HG02623 (cell line): ENCODE measurements around the gene SHISAL1.

Experiments
- ATAC-seq: cut with Tn5 transposase; IDR thresholded peaks from one replicate; pipeline ENCODE4 v1.9.1; 2021; ENCODE audit warnings: moderate library complexity; ENCODE audit not compliant: unreplicated experiment

SHISAL1 gene

DNA sequence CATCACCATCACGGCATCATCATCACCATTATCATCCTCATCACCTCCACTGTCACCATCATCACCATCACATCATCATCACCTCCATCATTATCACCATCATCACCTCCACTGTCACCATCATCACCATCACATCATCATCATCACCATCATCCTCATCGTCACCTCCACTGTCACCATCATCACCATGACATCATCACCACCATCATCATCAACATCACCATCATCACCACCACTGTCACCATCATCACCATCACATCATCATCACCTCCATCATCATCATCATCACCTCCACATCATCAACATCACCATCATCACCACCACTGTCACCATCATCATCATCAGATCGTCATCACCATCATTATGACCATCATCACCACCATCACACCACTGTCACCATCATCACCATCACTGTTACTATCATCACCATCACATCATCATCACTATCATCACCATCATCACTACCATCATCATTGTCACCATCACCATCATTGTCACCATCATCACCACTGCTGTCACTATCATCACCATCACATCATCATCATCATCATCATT, 99.2 kb downstream of the SHISAL1 start:
- ATAC-seq, result no peak

DNA sequence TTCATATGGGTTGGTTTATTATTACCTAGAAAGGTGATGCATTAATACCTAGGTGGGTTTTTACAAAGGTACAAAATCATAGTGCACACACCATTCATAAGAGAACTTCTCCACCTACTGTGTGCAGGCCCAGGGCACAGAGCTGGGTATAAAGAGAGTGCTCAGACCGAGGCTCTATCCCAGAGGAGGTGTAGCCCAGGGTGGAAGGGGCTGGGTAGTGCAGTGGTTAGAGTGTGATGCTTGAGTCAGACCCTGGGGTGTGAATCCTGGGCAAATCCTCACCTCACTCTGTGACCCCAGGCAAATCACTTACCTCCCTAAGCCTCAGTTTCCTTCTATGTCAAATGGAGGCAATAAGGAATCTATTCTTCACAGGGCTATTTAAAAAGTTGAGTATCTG, 99.8 kb downstream of the SHISAL1 start:
- no peak for ATAC-seq

DNA sequence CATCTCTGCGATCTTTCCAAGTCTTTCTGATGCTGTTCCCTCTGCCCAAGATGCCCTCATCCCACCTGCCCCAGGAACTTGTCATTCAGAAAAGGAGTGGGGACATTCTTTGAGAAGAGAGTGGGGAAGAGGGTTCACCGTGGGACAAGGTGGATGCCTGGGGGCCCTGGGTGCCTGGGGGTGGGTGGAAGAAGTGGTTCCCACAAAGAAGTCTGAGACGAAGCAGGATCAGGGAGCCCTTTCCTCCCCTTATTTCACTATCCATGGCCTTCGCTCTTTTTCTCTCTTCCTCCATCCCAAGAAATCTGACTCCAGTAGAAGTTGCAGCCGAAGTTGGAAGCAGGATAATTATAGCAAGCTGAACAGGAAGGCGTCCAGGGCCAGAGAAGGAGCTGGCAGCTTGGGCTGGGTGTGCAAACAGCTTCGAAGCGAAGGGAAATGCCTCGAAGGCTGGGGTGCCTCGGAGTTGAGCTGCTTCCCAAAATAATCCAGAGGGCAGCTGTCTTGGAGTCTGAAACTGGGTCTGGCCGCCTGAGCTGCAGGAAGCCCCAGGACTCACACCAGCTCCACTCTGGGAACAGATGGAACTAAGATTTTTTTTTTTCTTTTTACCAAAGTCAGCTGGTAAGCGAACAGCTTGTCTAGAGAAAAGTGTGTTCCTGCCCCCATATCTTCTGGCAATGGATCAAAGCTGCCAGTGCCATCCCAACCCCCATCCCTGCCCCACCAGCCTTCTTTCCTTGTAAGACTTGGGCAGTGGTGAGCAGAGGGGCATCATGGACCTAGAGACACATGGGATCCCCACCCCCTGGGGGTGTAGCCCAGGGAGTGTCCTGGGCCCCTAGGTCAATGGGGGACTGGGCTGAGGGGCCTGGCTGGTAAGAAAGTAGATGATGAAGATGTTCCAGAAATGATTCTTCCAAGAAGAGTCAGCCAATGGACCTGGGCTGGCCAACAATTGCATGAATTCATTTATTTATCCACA, 100.5 kb downstream of the SHISAL1 start:
- ATAC-seq, result no peak

DNA sequence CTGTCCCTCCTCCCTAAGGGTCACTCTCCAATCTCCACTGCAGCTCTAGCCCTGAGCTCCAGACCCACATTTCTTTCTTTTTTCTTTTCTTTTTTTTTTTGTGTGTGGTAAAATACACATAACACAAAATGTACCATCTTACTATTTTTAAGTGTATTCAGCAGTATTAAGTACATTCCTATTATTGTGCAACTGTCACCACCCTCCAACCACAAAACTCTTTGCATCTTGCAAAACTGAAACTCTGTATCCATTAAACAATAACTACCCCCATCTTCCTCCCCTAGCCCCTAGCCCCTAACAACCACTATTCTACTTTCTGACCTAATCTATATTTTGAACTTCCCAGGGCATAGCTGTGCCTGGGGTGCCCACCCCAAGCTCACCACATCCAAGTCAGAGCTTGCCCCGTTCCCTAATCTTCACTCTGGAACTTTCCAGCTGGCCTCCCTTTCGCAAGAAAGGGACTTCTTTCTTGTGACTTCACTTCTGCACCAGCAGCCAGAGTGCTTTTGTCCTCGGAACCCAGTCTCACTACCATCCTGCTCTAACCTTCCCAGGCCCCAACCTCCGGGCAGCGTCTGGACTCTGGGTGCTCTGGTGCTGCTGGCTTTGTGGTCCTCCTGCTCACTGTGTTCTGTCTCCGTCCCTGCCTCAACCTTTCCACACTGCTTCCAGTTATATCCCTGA, 101.3 kb downstream of the SHISAL1 start:
- ATAC-seq, result no peak

DNA sequence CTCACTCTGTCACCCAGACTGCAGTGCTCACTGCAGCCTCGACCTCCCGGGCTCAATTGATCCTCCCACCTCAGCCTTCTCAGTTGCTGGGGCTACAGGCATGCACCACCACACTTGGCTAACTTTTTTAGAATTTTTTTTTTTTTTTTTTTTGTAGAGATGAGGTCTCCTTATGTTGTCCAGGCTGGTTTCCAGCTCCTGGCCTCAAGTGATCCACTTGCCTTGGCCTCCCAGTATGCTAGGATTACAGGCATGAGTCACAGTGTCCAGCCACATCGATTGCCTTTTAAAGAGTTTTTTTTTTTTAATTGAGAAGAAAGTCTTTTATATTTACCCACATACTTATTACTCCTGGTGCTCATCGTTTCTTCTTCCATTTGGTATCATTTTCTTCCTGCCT, 102.0 kb downstream of the SHISAL1 start:
- no peak for ATAC-seq

DNA sequence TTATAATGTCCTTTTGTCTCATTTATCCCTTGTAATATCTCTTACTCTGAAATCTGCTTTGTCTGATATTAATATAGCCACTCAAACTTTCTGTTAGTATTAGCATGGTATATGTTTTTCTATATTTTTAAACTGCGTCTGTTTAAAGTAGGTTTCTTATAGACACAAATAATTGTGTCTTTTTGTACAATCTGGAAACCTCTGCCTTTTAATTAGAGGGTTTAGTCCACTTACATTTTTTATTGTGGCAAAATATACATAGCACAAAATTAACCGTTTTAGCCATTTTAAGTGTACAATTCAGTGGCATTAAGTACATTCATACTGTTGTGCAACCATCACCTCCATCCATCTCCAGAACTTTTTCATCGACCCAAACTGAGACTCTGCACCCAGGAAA, 103.4 kb downstream of the SHISAL1 start:
- ATAC-seq, result no peak

DNA sequence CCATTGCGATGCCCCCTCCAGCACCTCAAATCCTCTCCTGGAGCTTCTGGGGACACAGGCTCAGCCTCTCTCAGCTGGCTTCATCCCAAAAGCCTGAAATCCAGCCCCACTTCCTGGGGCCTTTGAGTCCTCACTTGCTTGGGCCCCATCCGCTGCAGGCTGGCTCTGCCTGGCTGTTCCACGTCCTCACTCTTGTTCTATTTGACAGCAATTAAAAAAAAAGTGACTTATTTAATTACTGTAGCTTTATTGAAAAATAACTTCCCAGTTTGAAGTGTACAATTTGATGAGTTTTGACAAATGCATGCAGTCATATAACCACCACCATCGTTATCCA, 104.8 kb downstream of the SHISAL1 start:
- ATAC-seq, result no peak

DNA sequence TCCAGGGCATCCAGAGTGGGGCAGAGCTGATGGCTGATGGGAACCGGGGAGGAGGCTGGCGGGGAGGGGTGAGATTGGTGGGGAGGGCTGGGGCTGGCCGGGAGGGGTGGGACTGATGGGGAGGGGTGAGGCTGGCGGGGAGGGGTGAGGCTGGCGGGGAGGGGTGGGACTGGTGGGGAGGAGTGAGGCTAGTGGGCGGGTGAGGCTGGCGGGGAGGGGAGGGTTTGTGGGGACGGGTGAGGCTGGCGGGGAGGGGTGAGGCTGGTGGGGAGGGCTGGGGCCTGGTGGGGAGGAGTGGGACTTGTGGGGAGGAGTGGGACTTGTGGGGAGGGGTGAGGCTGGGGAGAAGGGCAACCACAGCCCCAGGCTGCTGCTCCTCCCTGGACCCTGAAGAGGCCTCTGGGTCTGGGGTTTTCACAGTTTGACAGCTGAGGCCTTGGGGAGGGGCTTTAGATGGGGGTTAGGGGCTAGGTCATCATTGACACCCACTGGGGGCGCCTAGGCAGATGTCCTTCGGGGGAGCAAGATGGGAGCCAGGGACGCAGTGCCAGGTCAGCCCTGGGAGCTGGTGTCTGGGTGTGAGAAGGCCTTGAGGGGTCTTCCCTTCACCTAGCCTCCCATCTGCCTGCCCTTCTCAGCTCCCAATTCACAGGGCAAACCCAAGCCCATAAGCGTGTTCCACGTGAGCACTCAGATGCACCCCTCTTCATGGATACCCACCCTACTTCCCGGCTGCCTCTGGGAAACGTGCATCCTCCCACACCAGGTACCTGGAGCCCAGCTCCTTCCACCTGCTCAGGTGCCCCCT, 105.4 kb downstream of the SHISAL1 start:
- no peak for ATAC-seq

DNA sequence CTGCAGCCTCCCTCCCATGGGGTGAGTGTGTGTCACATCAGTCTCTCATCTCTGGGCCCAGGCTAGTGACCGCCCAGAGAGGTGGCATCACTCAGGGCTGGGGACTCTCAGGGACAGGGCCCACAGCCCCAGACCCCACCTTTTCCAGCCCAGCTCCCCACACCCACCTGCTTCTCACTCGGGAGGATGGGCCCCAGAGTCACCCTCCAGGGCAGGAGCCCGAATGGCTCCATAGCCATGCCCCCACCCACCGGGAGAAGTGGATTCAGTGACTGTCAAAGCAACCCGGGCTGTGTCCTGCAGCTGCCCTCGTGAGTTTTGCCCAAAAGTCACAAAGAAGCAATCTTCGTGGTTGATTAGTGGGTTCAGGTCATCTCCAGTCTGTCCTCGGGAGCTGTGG, 106.1 kb downstream of the SHISAL1 start:
- ATAC-seq, result no peak

DNA sequence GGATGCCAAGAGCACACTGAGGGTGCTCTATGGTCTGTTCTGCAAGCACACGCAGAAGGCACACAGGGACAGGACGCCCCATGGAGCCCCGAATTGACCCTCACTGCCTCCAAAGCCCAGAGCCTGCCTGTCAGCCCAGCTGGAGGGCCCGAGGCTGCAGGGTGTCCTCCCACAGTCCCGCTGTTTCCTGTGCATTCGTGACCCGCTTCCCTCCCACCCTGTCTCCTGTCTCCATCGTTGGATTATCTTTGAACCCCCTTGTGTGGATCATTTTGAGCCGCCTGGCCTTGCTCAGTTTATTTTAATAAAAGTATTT, 106.5 kb downstream of the SHISAL1 start:
- no peak for ATAC-seq

DNA sequence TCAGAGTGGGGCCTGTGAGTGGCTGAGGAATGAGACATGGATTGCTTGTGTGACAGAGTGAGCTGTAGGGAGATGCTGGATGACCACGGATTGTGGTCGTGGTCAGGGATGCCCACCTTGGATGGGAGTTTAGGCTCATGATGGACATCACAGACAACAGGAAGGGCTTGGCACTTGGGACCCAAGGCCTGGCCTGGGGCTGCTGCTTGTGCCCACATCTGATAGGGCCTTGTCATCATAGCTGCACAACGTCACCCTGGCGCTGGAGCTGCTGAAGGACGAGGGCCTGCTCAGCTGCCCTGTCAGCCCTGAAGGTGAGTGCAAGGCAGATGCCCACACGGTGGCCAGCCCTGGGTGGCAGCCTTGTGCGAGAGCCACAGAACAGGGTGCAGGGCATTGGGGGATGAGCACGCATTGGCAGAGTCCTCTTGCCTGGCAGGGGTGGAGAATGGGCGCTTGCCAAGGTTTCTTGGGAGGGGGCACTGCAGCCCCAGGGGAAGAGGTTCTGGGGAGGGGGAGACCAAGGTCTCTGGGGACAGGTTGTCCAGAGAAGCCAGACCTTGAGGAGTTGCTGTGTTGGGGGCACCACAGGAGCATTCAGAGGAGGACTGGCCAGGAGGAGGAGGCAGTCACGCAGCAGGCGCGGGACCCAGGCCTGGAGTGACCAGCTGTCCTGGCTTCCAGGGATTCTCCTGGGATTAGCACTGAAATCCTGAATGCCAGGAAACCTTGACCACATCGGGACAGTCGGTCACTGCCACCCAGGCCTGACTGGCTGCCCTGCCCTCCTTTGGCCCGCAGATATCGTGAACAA, 107.0 kb downstream of the SHISAL1 start:
- no peak for ATAC-seq

DNA sequence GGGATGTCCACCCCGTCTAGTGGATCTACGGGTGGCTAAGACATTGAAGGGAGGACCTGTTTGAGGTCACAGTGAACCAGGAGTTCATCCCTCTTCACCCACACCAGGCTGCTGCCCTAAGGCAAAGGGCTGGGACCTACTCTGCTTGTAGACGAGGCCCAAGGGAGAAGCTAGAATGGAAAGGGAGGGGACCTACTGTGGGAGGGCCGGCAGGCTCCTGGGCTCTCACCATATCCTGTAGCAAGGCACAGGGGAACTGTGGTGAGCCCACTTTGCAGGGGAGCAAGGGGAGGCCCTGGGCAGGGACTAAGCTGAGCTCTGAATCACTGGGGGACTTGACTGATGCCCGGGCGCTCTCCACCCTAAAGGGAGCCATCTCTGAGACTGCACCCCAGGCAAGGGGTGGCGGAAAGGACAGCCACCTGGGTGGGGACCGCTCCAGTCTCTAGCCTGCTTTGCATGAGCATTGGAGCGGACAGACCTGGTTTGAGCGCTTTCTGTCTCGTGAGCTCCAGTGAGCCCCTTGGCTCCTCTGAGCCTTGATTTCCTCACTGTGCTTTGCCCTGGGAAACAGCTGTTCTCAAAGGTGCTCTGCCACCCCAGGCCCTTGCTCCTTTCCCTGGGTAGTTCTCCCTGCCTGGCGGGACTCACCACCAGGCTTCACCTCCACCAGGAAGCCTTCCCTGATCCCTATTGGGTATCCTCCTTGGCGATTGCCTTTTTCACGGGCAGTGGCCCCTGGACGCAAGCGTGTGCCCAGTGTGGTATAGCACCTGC, 107.8 kb downstream of the SHISAL1 start:
- ATAC-seq, result no peak

DNA sequence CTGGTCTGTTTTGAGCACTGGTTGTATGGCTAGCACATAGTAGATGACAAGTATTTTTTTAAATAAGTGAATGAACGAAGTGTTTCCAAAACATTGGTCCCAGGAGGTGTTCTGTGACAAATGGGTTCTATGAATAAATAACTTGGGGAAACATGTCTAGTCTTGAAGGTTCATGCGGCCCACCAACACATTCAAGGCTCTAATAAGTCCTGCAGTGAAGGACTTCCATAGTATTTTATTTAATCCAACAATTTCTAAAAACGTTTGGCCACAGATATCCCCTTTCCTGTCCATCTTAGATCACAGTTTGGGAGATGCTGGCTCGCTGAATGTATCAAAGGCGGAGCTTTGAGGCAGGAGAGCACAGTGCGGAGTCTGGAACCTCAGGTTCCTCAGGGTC, 109.5 kb downstream of the SHISAL1 start:
- ATAC-seq, result no peak

DNA sequence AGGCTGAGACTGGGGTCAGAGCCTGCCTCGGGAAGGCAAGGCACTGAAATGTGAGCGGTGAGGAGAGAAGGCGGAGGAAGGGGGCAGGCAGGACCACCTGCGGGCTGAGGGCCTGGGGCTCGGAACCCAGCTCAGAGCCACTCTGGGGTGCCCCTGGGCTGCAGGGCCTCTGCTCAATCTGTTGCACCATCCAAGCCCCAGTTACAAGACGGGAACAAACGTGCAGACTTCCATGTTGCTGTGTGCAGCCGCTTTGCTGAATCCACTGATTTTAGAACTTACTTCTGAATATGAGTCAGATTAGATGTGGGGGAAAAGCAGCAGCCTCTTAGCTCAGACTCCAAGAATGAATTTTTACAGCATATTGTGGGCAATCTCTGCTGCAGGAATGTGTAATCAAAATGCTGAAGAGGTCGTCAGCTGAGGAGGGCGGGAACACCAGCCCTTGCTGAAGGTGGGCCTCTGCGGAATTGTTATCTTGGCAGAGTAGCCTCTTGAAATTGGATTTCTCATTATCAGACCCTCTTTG, 110.4 kb downstream of the SHISAL1 start:
- no peak for ATAC-seq

DNA sequence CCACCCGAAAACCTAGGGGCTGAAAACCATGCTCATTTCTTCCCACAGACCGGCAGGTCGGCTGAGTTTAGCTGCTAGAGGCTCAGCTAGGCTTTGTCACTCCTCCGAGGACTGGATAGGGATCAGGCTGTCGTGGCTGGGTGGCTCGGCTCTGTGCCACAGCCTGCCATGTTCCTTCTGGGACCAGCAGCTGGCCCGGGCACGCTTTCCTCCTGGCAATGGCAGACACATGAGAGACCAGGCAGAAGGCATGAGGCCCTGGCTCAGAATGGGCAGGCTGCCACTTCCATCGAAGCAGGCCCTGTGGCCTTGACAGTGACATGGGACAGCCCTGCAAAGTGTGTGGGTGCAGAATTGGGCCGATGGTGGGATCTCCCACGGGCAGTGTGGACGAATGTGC, 111.1 kb downstream of the SHISAL1 start:
- no peak for ATAC-seq

DNA sequence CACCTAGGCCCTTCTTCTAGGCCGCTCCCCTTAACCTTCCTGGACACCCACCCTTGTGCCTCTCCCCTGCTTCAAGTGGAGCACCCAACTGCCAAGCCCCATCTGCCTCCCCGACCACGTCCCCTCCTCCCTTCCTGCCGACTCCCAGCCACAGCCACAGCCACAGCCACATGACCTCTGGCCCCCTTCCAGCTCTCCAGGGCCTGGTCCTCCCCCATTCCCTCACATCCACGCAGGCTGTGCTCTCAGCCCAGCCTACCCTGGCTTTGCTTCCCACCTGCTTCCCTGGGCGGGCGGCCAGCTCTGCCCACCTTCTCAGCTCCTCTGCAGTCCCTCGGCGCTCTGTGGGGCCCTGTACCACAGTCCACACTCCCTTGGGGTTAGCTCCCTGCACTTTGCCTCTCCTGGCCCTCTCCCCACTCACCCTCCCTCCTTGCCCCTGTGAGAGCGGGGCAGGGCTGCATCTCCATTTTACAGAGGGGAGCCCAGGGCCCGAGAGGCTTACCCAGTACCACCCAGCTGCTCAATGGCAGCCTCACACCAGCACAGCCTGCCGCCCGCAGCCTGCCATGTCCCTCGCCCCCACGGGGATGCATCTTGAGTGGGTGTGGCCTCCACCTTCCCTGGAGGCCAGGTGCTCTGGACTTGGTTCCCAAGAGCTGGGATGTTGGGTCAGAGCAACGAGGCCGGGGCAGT, 111.7 kb downstream of the SHISAL1 start:
- ATAC-seq, result no peak

DNA sequence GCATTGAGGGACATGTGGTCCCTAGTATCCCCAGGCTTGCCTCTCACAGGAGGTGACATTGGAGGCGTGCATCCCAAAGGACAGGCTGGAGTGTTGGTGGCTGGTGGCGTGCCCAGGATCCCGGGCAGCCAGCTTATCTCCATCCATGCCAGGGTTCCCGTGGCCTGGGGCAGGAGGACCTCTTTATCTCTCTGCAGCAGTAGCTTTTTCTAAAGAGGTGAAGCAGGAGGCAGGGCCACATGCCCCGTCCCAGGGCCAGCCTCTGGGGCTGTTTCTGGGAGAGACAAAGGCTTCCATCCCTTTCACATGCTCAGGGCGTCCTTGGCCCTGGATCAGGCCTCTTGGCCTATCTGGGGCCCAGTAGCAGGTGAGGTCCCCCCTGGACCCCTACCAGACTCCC, 112.3 kb downstream of the SHISAL1 start:
- ATAC-seq, result no peak

DNA sequence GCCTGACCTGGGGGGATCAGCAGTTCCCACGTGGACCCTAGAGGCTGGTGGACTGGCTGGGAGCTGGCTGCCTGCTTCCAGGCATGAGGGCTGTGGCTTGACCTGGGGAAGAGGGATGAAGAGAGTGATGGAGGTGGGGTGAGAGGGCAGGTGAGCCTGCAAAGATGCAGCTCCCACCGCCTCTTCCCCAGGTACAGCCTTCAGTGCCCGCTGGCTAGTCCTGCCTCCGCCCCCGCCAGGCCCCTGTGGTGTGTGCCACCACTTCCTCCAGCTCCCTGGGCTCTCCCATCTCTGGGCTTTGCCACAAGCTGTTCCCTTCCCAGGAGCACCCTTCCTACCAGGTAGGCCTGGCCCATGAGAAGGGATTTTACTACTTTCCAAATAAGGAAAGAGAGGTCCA, 112.9 kb downstream of the SHISAL1 start:
- ATAC-seq, result no peak

DNA sequence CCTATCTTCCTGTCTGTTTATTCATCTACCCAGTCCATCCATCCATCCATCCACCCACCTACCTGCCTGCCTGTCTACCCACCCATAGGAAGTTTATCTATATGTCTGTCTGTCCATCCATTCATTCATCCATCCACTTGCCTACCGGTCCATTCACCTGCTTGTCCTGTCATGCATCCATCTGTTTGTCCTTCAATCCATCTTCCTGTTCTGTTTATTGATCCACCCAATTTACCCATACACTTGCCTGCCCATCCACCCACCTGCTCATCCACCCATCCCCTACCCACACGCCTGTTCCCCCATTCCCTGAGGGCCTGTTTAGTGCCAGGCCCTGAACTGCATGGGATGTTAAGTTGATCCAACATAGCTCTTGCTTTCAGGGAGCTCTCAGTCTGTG, 113.6 kb downstream of the SHISAL1 start:
- no peak for ATAC-seq
